Midbrain (tissue), 1 donor: ENCODE data around the gene CLEC19A.

Experiments
- DNase-seq: peaks from one replicate; lab custom pipeline; 2025; lab: John Stamatoyannopoulos, UW

CLEC19A gene

DNA sequence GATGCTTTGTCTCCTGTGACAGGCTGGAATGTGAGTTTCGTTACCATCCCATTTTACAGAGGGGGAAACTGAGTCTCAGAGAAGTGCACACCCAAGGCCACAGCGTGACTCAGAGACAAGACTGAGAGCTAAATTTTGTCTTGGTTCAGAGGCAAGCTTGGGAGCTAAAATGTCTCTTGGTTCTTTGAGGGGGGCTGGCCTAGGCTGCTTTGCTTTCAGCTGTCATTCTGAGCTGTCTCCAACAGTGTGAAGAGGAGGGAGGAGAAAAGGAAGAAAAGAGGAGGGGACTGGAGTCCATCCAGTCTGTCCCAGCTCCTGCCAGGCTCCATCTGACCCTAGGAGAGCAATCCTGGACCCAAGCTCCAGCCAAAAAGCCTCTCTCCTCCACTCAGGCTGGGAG, at the start of gene CLEC19A:
Gene CLEC19A, plus strand, starts transcription at position 301 of the 400 bp plus-strand sequence. CDS start 121 bp downstream, outside the sequence.
- no peak for DNase-seq

DNA sequence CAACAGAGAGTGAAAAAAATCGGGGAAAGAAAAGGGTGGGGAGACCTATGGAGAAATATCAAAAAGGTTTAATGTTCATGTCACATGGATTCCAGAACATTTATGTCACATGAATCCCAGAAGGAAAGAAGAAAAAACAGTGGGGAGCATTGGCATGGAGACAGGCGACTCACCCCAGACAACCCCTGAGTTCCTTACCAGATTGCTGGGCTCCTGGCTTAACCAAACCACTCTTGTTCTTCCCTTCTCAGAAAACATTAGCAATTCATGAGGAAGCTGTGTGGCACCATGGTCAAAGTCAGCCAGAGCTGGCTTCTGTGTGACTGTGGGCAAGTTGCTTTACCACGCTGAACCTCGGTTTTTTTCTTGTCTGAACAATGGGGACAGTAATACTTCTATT, 49.6 kb upstream of the CLEC19A start:
- DNase-seq: no peak

DNA sequence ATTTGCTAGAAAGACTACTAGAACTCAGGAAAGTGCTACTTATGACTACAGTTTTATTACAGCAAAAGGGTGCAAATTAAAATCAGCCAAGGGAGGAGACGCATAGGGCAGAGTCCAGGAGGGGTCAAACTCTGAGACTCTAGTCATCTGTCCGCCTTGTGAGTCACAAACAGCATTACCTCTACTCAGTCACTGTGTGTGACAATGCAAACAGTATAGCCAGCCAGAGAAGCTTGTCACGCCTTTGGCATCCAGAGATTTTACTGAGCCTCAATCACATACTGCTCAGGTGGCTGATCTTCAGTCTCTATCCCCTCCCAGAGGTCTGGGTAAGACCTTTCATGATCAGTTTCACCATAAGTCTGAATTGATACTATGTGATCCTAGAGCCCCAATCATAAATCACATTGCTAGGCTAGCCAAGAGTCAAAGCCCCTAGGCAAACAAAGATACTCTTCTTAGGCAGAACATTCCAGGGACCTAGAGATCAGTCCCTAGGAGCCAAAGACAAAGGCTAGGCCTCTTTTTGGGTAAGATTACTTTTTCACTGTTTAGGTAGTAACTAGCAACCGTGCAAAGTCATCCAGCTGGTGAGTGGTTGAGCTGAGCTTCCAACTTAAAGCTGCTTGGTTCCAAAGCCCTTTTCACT, 48.8 kb upstream of the CLEC19A start:
- DNase-seq: no peak

DNA sequence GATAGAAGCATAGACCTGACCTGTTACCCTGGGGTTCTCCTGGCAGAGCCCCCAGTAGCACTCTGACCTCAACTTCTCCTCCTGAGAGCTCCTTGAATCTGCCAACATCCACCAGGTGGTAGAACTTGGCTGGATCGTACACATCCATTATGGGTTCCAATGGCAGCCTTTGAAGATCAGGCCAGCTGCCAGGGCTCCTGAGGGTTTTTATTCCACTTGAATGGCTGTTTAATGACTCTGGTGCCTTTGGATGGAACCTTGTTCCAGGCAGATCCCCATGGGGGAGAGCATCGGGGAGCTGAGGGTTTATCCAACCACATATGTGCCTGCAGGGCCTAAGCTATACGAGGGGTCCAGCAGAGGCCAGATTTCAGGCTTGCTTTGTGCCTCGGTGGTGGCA, 47.1 kb upstream of the CLEC19A start:
- no peak for DNase-seq

DNA sequence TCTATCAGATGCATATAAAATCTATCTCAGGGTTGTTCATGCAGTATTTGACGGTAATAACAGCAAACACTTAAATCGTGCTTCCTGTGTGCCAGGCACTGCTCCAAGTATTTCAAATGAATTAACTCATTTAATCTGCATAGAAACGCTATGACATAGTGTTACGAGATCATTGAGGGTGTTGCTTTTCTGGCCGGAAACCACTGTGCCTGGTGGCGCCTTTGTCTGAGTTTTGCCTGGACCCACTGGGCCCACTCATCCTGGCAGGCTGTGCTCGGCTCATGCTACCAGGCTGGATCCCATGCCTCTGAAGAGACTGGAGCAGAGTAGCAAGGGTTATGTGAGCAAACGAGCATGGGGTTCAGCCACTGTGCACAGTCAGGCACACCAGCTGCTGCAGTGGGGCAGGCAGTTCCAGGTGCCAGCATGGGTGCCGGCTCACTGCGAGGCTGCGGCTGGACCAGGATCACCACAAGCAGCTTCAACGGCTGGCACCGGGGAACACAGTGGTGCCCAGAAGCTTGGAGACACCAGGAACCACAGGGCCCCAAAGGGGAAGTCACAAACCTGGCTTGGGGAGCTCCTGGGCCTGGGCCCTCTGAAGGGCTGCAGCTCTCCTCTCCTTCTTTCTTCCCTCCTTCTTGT, 45.9 kb upstream of the CLEC19A start:
- DNase-seq: no peak

DNA sequence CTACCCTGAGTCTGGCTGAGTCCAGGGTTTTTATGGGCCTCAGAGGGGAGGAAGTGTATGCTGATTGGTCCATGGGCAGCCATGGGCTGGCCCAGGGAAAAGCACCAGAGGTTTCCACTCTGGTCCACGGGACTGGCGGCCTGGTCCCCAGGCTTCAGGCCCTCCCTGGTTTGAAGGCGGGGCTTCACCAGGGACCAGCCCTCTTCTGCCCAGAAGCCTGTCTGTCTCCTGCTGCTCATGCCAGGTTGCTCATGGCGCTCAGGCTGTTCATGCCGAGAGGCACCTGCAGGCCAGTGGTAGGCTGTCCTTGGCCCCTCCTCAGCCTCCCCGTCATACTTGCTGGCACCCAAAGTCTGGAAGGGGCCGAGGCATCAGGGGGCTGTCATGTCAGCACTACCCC, 45.0 kb upstream of the CLEC19A start:
- DNase-seq: no peak

DNA sequence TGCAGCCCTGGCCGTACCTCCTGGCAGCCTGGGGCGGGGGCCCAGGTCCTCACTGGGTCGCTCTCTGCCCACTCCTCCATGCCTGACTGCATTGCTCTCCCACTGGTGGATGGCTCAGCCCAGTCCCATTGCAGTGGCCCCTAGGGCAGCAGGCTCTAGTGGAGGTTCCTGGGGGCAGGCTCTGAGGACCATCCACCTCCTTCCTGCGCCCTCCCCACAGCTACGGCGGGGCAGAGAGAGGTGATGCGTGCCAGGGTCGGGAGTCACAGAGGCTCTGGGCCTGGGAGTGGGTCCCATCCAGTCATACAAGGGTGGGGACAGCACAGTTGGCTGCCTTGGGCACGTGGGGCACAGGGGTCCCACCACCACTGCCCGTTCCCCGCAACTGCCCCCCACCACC, 44.0 kb upstream of the CLEC19A start:
- DNase-seq: no peak

DNA sequence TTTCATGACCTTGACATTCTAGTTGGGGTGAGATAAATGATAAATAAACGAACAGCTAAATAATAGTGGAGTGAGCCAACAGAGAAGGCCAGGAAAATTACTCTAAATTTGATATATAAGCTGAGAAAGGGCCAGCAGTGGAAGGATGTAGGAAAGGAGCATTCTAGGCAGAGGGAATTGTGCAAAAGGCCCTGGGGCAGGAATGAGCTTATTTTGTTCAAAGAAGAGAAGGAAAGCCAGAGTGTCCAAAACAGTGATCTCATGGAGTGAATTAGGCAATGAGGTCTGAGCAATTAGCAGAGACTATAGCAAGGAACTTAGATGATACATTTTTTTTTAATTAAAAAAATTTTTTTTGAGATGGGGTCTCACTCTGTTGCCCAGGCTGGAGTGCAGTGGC, 43.3 kb upstream of the CLEC19A start:
- no peak for DNase-seq

DNA sequence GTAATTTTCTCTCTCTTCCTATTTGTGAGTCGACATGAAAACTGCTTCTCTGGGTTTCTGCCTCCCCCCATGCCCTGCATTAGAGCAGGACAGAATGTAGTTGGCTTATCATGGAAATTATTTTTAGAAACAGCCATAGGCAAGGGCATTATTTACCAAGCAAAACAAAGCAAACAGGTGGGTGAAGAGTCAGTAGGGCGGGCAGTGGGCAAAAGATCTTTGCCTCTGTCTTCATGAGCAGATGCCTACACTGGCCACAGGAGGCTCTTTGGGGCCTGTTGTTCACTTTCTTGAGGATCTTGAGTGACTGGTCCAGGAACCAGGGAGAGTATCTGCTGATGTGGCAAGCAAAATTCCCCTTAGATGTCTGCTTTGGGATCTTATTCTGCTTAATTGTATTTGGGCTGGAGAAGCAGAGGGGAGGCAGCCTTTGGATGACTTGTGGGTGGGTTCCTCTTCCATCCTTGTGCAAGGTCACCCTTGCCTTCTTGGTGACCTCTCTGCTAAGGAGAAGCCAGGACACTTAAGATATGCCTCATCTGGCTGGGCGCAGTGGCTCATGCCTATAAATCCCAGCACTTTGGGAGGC, 42.5 kb upstream of the CLEC19A start:
- DNase-seq: no peak

DNA sequence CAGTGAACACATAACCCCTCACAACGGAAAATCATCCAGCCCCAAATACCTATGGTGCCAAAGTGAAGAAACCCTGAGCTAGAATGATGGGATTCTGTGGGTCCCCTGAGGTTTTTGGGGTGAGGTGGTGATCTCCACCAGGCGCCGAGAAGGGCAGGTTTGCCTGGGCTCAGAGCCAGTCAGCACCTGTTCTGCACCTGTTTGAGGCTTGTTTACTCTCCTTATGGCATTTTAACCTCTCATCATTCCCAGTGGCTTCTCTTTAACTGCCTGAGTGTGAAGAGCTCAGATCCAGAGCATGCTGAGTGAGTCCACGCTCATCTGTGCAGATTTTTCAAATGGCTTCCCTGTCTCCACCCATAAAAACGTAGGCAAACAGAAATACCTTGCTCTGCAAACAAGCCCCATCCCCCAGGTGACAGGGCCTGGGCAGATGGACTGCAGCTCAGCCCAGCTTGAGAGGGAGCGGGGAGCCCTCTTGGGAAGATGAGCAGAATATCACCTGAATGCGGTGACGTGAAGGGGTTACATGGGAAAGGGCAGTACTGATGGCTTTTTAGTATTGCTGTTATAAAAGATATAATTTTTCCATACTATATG, 40.1 kb upstream of the CLEC19A start:
- DNase-seq: no peak

DNA sequence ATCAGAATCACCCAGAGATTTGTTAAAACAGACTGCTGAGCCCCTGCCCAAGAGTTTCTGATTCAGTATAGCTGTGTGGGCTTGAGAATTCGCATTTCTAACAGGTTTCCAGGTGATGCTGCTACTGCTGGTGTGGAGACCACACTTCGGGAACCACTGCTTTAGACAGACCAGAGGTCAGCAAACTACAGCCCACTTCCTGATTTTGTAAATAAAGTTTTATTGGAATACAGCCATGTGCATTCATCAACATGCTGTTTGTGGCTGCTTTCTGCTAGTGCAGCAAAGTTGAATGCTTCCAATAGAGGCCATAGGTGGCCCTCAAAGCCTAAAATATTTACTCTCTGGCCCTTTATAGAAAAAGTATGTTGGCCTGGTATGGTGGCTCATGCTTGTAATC, 32.6 kb upstream of the CLEC19A start:
- no peak for DNase-seq

DNA sequence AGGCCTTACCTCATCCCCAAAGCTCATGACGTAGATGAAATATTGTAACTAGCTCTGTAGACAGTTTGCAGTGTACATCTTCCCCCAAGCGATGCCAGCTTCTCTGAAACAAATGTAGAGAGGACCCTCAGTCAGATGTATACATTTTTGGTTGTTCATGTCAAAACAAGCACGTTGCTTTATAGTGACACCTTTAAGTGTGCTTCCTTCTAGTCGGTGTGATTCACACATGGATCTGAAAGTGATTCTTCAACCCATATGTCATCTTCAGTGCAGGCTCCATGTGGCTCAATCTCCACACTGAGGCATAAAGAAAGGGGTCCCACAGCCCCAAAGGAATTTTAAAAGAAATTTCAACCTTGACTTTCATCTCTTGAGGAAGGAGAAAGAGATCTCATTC, 30.9 kb upstream of the CLEC19A start:
- DNase-seq: no peak

DNA sequence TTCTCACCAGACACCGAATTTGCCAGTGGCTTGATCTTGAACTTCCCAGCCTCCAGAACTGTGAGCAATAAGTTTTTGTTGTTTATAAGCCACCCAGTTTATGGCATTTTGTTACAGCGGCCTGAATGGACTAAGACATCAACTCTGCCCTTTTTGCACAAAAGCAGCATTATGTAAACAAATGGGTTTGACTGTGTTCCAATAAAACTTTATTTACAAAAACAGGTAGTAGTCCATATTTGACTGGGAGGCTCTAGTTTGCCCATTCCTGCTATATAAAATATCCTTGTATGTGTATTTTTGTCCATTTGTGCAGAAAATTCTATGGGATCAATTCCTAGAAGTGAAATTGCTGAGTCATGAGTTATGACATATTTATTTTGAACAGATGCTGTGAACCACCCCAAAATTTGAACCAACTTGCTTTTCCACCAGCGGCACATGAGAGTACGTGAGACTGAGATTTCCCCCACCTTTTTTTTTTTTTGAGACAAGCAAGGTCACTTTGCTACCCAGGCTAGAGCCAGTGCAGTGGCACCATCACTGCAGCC, 21.3 kb upstream of the CLEC19A start:
- no peak for DNase-seq

DNA sequence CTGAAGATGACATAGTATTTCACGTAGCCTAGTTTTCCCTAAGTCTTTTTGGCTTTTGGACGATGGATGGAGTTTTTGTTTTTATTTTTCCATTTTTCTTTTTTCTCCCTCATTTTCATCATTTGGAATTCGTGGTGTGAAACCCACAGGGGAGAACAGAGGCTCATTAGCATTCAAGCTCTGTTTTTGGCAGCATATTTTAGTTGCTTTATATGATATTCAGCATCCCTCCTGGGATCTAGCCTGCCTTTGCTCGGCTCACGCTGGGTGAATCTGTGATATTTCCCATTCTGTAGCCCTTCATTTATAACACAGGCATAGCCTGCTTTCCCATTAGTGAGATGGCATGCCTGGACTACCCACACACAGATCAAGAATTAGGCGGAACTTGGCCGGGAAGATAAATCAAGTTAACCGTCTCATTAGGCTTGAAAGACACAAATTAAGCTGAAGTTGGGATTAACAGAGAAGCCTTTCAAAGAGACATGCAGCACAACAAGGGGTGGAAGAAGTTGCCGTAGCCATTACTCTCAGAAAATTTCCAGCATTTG, 20.1 kb upstream of the CLEC19A start:
- DNase-seq: no peak

DNA sequence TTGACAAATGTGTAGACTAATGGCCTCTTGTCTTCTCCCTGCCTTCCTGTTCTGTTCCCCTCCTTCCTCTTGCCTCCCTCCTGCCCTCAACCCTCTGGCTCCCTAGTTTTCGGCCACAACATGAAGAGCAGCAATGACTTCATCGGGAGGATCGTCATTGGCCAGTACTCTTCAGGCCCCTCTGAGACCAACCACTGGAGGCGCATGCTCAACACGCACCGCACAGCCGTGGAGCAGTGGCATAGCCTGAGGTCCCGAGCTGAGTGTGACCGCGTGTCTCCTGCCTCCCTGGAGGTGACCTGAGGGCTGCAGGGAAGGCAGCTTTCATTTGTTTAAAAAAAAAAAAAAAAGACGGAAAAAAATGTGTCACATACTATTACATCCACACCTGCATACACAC, 18.8 kb upstream of the CLEC19A start:
- DNase-seq: no peak

DNA sequence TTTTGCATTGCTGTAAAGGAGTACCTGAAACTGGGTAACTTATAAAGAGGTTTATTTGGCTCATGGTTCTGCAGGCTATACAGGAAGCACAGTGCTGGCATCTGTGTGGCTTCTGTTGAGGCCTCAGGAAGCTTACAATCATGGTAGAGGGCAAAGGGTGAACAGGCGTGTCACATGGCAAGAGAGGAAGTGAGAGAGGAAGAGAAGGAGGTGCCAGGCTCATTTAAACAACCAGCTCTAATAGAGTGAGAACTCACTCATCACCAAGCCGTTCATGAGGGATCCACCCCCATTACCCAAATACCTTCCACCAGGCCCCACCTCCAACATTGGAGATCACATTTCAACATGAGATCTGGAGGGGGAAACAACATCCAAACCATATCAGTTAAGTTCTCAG, 16.4 kb upstream of the CLEC19A start:
- no peak for DNase-seq

DNA sequence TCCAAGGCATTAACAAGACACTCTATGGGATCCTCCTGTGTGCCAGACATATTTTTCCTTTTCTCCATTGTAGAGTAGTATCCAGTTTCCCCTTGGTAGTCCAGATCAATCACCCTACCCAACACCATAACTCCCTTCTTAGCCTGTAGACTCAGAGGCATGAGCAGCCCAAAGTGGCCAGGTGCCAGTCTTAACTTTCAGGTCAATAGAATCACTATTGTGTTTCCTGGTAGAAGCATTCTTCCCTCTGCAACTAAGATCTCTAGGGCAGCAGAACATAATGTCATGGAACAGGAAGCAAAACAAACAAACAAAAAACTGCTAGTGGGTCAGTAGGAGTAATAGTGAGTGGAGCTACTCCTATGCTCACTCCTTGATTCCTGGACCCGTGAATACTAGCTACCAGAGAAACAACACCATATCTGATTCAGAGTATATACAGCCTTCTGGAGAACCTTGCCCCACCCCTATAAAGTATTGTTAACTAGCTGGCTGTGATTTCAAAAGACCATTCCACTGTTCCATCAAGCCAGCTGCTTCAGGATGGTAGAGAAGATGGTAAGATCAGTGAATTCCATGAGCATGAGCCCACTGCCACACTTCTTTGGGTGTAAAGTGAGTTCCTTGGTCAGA, 11.2 kb upstream of the CLEC19A start:
- DNase-seq: peak; percentile 8

DNA sequence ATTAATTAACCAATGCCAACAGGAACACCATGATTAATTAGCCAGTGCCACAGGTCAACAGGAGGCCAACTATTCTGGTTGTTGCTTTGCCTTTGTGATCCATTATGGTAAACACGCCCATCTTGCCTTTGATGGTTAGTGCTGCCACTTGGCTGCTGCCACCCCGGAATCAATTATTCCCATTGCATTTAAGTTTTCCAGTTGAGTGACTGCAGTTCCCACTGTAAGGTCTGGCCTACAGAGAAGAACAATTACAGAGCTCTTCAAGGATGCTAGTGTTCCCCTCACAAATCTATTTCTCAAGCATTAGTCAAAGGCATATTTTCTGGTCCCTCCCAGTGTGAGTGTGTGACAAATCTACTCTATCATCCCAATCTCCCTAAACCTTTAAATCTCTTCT, 7.1 kb upstream of the CLEC19A start:
- no peak for DNase-seq

DNA sequence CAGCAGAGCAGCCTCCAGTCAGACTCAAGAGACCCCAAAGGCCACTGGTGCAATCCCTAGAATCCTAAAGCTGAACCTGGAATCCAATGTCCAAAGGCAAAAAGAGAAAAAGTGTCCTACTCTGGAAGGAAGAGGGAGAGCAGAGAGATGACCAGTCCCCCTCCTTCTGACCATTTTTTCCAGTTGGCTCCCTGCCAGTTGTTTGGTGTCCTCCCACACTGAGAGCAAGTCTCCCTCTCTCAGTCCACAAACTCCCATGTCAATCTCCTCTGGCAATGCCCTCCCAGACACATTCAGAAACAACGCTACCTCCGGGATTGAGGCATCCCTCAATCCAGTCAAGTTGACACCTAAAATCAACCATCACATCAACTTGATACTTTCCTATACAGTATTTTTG, 4.3 kb upstream of the CLEC19A start:
- DNase-seq: no peak

DNA sequence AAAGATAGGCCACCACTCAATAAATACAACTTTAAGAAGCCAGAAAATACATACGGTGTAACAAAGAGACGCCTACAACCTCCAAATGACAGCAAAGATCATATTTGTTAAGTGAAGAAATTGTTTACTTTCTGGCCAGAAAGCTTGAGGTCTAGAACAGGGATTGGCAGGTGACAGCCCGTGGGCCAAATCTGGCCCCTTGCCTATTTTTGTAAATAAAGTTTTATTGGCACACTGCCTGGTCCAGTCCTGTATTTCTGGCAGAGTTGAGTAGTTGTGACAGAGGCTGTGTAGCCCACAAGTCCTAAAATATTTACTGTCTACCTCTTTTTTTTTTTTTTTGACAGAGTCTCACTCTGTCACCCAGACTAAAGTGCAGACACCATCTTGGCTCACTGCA, 3.4 kb upstream of the CLEC19A start:
- no peak for DNase-seq

DNA sequence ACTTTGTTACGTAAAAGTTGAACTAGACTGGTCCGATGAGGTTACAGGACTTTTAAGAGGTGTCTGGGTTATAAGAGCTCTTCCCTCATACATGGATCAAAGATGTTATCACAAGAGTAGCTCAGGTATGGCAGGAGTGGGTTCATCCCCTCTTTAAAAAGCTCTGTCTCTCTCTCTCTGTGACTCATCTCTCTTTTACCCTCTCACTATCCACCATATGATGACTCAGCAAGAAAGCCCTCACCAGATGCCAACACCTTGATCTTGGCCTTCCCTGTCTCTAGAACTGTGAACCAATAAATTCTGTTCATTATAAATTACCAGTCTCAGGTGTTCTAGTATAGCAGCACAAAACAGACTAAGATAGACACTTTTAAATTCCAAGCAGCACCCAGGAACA, 1.9 kb upstream of the CLEC19A start:
- no peak for DNase-seq

DNA sequence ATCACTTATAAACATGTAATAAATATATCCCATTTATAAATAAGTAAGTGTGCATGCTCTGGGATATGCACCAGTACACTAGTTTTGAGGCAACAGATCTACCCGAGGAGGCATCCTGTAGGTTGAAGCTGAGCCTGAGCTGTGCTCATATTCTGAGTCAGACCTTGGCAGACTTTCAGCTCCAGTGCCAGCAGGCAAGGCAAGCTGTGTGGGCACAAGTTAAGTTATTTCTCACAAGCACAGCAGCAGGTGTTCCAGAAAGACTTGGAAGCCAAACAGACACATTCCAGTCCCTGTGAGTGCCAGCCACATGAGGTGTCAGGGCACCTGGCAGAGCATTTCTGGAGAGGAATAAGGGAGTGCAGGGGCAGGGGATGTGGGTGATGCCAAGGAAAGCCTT, 1.3 kb upstream of the CLEC19A start:
- DNase-seq: peak; percentile 23
